PFSK-1 (cell line): ENCODE data around the gene DLGAP1.

ENCODE experiments used
- FOXP2 ChIP-seq: optimal IDR thresholded peaks from 2 replicates; pipeline ENCODE3; 2011; ENCODE audit warnings: borderline replicate concordance, control low read depth, inconsistent platforms; ENCODE audit not compliant: insufficient read depth; ENCODE audit errors: extremely low read length, extremely low read depth
- POLR2AphosphoS5 ChIP-seq: IDR thresholded peaks from 2 replicates; pipeline ENCODE4 v1.6.1; 2012; ENCODE audit warnings: low read depth, mild to moderate bottlenecking, control low read depth, low read length, moderate library complexity
- REST ChIP-seq, 2 experiments: IDR thresholded peaks; 2 replicates each; pipeline versions ENCODE4 v1.6.1 to v1.8.0; 2011 to 2012; ENCODE audit warnings: low read depth in 2 of 2, low read length in 2 of 2, control low read depth in 1 of 2, inconsistent platforms in 1 of 2, mild to moderate bottlenecking in 1 of 2, moderate library complexity in 1 of 2; ENCODE audit not compliant: insufficient read depth in 1 of 2
- SIN3A ChIP-seq: IDR thresholded peaks from 2 replicates; pipeline ENCODE4 v1.6.1; 2012; ENCODE audit warnings: mild to moderate bottlenecking, low read length, moderate library complexity, borderline replicate concordance; ENCODE audit not compliant: insufficient read depth
- TAF1 ChIP-seq: IDR thresholded peaks from 2 replicates; pipeline ENCODE4 v1.6.1; 2012; ENCODE audit warnings: low read length, control low read depth, borderline replicate concordance; ENCODE audit not compliant: insufficient read depth

The DLGAP1 gene

GRCh38 chr18:3451989-3452749 lies 1002.9 kb downstream of the DLGAP1 start:
- TF ChIP-seq TAF1, result no peak; the same call in 1 of the 2 replicates
- TF ChIP-seq REST (IDR thresholded peaks at IDR 0.05; ENCODE audit: insufficient read depth in 1 of 2, low read depth in 2 of 2, low read length in 2 of 2), result no peak
- TF ChIP-seq SIN3A, result 0 out of 2 replicates have a peak, but pooled peaks have one; percentile 15
- TF ChIP-seq POLR2AphosphoS5, result no peak; the same call in 1 of the 2 replicates
- no peak for TF ChIP-seq FOXP2

- 0 out of 2 replicates have a peak, but pooled peaks have one; percentile 11 for TF ChIP-seq SIN3A
- TF ChIP-seq TAF1, result peak; percentile 68; the same call in 1 of the 2 replicates
- TF ChIP-seq REST (IDR thresholded peaks at IDR 0.05; ENCODE audit: insufficient read depth in 1 of 2, low read depth in 2 of 2, low read length in 2 of 2), result 0 out of 4 replicates have a peak, but pooled peaks of 1 of the 2 experiments have one; percentile 12
- TF ChIP-seq FOXP2, result no peak
- TF ChIP-seq POLR2AphosphoS5, result peak; percentile 70; the same call in 1 of the 2 replicates
Measured at GRCh38 chr18:3451183-3451988, 1003.7 kb downstream of the DLGAP1 start.

- TF ChIP-seq POLR2AphosphoS5, result no peak
- no peak for TF ChIP-seq REST (IDR thresholded peaks at IDR 0.05; ENCODE audit: insufficient read depth in 1 of 2, low read depth in 2 of 2, low read length in 2 of 2)
- TF ChIP-seq SIN3A, result no peak
Measured at GRCh38 chr18:3450799-3451182, 1004.3 kb downstream of the DLGAP1 start.

GRCh38 chr18:3450012-3450798 lies 1004.9 kb downstream of the DLGAP1 start, which contains the start of gene TGIF1:
Gene TGIF1, plus strand, starts transcription at chr18:3450172. Its CDS starts 318 bp downstream, at chr18:3450490.
- TF ChIP-seq POLR2AphosphoS5 (peak; percentile 74), REST (IDR thresholded peaks at IDR 0.05; ENCODE audit: insufficient read depth in 1 of 2, low read depth in 2 of 2, low read length in 2 of 2) (peak in 1 of 2 experiments; percentile 16; a peak in 1 of 4 replicates), FOXP2 (no peak), SIN3A (peak; percentile 86; the same call in 1 of the 2 replicates), TAF1 (peak; percentile 76)
